GM12864 (cell line): Measurements from ENCODE around the gene TICAM2.

Experiments
- DNase-seq: peaks from one replicate; pipeline ENCODE4 v3.0.0-alpha.2; 2011; ENCODE audit warnings: low read depth
- H3K4me3 ChIP-seq: 2 replicates; pipeline ENCODE4 v1.5.1; 2011; ENCODE audit warnings: mild to moderate bottlenecking, low read depth, low read length, control low read depth
- CTCF ChIP-seq: IDR thresholded peaks from 2 replicates; pipeline ENCODE4 v1.5.1; 2011; ENCODE audit warnings: low read depth, mild to moderate bottlenecking, moderate library complexity, low read length, control low read depth, inconsistent platforms; ENCODE audit errors: missing control alignments

Gene TICAM2

GRCh38 chr5:115531380-115531779 is 70.9 kb downstream of the TICAM2 start:
- no peak for TF ChIP-seq CTCF
- no peak overlapping the region for H3K4me3 ChIP-seq
- DNase-seq, result no peak

GRCh38 chr5:115530426-115530825 is 71.9 kb downstream of the TICAM2 start:
- no peak overlapping the region for H3K4me3 ChIP-seq
- TF ChIP-seq CTCF, result no peak
- DNase-seq, result no peak
